Uterine smooth muscle cell (primary cell): ENCODE measurements around the gene STIL. TPM values are rescaled to one million over a fixed set of nuclear protein-coding genes. Genes with fewer than 3 reads are reported as not detected.

ENCODE experiments used
- total RNA-seq: library from RNA; depleted of rRNA; stranded (reverse); fragments of >200 nt; gene quantifications from 2 replicates; pipeline ENCODE4 v1.2.3, GENCODE V29; 2014

Gene STIL
- total RNA-seq = 5.5 and 15.6 TPM in 2 replicates

GRCh38 chr1:47313915-47314664, at the start of gene STIL:
Gene STIL (minus strand): TSS chr1:47314147. CDS start chr1:47310319, 3,828 bp downstream.

GRCh38 chr1:47333578-47333921, 19.6 kb upstream of the STIL start, which contains the start of gene CMPK1:
Gene CMPK1 (plus strand): TSS chr1:47333790. CDS start chr1:47333946, 156 bp downstream.

GRCh38 chr1:47232187-47232874, 81.6 kb downstream of the STIL start, which contains the start of gene TAL1:
Gene TAL1 (minus strand): TSS chr1:47232225. CDS start chr1:47225888, 6,337 bp downstream.

Other genes with a start within 250 kb of the STIL start
- gene CYP4Z1, start 246.9 kb downstream of the STIL start, total RNA-seq = not detected in 2 replicates
- gene CYP4A22, start 176.7 kb downstream of the STIL start, total RNA-seq = not detected in 2 replicates
- gene PDZK1IP1, start 124.1 kb downstream of the STIL start, total RNA-seq = not detected in 2 replicates
- gene TAL1, start 81.9 kb downstream of the STIL start, total RNA-seq = 0.11 TPM in 1 of 2 replicates, not detected in the other
- gene CMPK1, start 19.6 kb upstream of the STIL start, total RNA-seq = 120 and 132 TPM in 2 replicates
- not detected in 2 replicates for gene FOXE3, start 102.1 kb upstream of the STIL start, total RNA-seq
- 0.12 and 0.22 TPM in 2 replicates for gene FOXD2, start 123.9 kb upstream of the STIL start, total RNA-seq